ENCODE data around the gene TMEM201. TPM values are rescaled to one million over a fixed set of nuclear protein-coding genes. Genes with fewer than 3 reads are reported as not detected.

The TMEM201 gene
- total and polyA plus RNA-seq, 2 of the 13 experiments (the other 11 are each of a cell fraction or from before 2014, with no cell fraction given) = 1.5 to 8.2 TPM

- ChIA-PET CTCF (ENCODE audit: low intra/inter-chr PET ratio, low total read pairs) (no interaction called here), POLR2A (no interaction called here)
- Histone ChIP-seq H3K4me2 (ENCODE audit: low read depth, low read length) (no peak overlapping the region), H3K4me3 (replicated peaks in 1 of 3; ENCODE audit: insufficient read depth in 1 of 3, low read depth in 2 of 3, low read length in 3 of 3) (no peak overlapping the region), H3K4me1 (ENCODE audit: insufficient read depth, low read length) (no peaks in the 10 kb centered on the region), H3K36me3 (replicated peaks in 1 of 2; ENCODE audit: control insufficient read depth in 1 of 2, insufficient read depth in 2 of 2, low read length in 2 of 2) (no peaks in the 10 kb centered on the region), H3K27ac (ENCODE audit: extremely low read length, insufficient read depth, low read length) (no peak overlapping the region), H4K20me1 (ENCODE audit: insufficient read depth, low read length) (no peaks in the 10 kb centered on the region), H3K9me3 (ENCODE audit: low read length) (no peaks in the 10 kb centered on the region), H3K79me2 (ENCODE audit: insufficient read depth, low read length) (no peaks in the 10 kb centered on the region), H3K27me3 (ENCODE audit: control insufficient read depth in 1 of 2, insufficient read depth in 2 of 2, low read length in 2 of 2) (peaks cover 9 to 51% of the 10 kb centered on the region in 2 experiments; a peak in 4 of 5 replicates), H3K9ac (ENCODE audit: insufficient read depth, low read depth, low read length) (no peak overlapping the region), H2AFZ (ENCODE audit: low read length) (no peak overlapping the region)
- ATAC-seq (no peak), FAIRE-seq (no peak), DNase-seq (ENCODE audit: low spot score) (no peak)
- in situ Hi-C loops (cut with HindIII; ENCODE audit: extremely low pct_ligation_motif_present, low pct_unique_long_range_greater_than_20kb) = no loop called here
- TF ChIP-seq ZKSCAN5 (CRISPR knock-in tag; IDR thresholded peaks at IDR 0.05) (no peak), SALL2 (CRISPR knock-in tag; IDR thresholded peaks at IDR 0.05) (no peak), ZNF292 (CRISPR knock-in tag; IDR thresholded peaks at IDR 0.05; ENCODE audit: borderline replicate concordance, low read depth) (no peak), MBNL3 (CRISPR knock-in tag; conservative IDR thresholded peaks at IDR 0.05) (no peak), NCOR1 (IDR thresholded peaks at IDR 0.05; ENCODE audit: borderline replicate concordance, low read length) (no peak), SKIL (CRISPR knock-in tag; IDR thresholded peaks at IDR 0.05; ENCODE audit: borderline replicate concordance) (no peak), PAWR (CRISPR knock-in tag; IDR thresholded peaks at IDR 0.05; ENCODE audit: borderline replicate concordance) (no peak), ZNF251 (CRISPR knock-in tag; IDR thresholded peaks at IDR 0.05) (no peak), GLMP (CRISPR knock-in tag; IDR thresholded peaks at IDR 0.05; ENCODE audit: borderline replicate concordance) (no peak), HBP1 (CRISPR knock-in tag; IDR thresholded peaks at IDR 0.05; ENCODE audit: low read depth) (no peak), IRX3 (CRISPR knock-in tag; IDR thresholded peaks at IDR 0.05; ENCODE audit: borderline replicate concordance, low read depth) (no peak), ZNF557 (CRISPR knock-in tag; IDR thresholded peaks at IDR 0.05) (no peak)
- intact Hi-C loops (cut with micrococcal nuclease; ENCODE audit: unreplicated experiment) = no loop called here
- BruUV-seq (replicated peaks) = no TSS peak
- 42% methylated on average over 23 of the region's 25 CpGs for WGBS (ENCODE audit: low lambda C conversion rate)
Measured at GRCh38 chr1:9654051-9654833, 65.5 kb downstream of the TMEM201 start.
